H9 (cell line): ENCODE results near the gene CBLB. TPM values are rescaled to one million over a fixed set of nuclear protein-coding genes. Genes with fewer than 3 reads are reported as not detected.

ENCODE experiments used
- DNase-seq: peaks from one replicate; pipeline ENCODE4 v3.0.0-alpha.2; 2017
- H2AFZ ChIP-seq: one replicate; pipeline ENCODE4 v1.6.1; 2013; ENCODE audit warnings: mild to moderate bottlenecking, low read length, control low read depth, moderate library complexity
- H2AK5ac ChIP-seq: 2 replicates; pipeline ENCODE4 v1.6.1; 2013; ENCODE audit warnings: low read length, control low read depth, mixed read lengths; ENCODE audit not compliant: insufficient read length
- H2BK120ac ChIP-seq: one replicate; pipeline ENCODE4 v1.6.1; 2013; ENCODE audit warnings: low read depth, mild to moderate bottlenecking, low read length, control low read depth, inconsistent platforms; ENCODE audit not compliant: poor library complexity, severe bottlenecking
- H2BK12ac ChIP-seq: 2 replicates; pipeline ENCODE4 v1.6.1; 2013; ENCODE audit warnings: low read length, control low read depth, mixed read lengths, low read depth; ENCODE audit not compliant: insufficient read length
- H2BK15ac ChIP-seq: 2 replicates; pipeline ENCODE4 v1.6.1; 2013; ENCODE audit warnings: low read depth, low read length, control low read depth
- H2BK20ac ChIP-seq: one replicate; pipeline ENCODE4 v1.6.1; 2013; ENCODE audit warnings: low read depth, mild to moderate bottlenecking, low read length, control low read depth, inconsistent platforms; ENCODE audit not compliant: poor library complexity, severe bottlenecking
- H2BK5ac ChIP-seq: 2 replicates; pipeline ENCODE4 v1.6.1; 2013; ENCODE audit warnings: low read length, control low read depth, mixed read lengths; ENCODE audit not compliant: insufficient read length
- H3K14ac ChIP-seq: 2 replicates; pipeline ENCODE4 v1.6.1; 2013; ENCODE audit warnings: low read length, control low read depth; ENCODE audit not compliant: insufficient read depth
- H3K18ac ChIP-seq: 2 replicates; pipeline ENCODE4 v1.6.1; 2013; ENCODE audit warnings: low read depth, mild to moderate bottlenecking, mixed read lengths, low read length, control low read depth; ENCODE audit not compliant: insufficient read length
- H3K23ac ChIP-seq: 2 replicates; pipeline ENCODE4 v1.6.1; 2013; ENCODE audit warnings: low read length, control low read depth, mixed read lengths, low read depth; ENCODE audit not compliant: insufficient read length
- H3K23me2 ChIP-seq: 2 replicates; pipeline ENCODE4 v1.6.1; 2013; ENCODE audit warnings: low read depth, mild to moderate bottlenecking, mixed read lengths, low read length, control low read depth; ENCODE audit not compliant: insufficient read length, poor library complexity, severe bottlenecking
- H3K27ac ChIP-seq: 2 replicates; pipeline ENCODE4 v1.5.1; 2013; ENCODE audit warnings: low read length, control low read depth, mixed read lengths, low read depth; ENCODE audit not compliant: insufficient read length
- H3K27me3 ChIP-seq: 2 replicates; pipeline ENCODE4 v1.6.1; 2013; ENCODE audit warnings: low read length, control low read depth, inconsistent platforms; ENCODE audit not compliant: insufficient read depth
- H3K4ac ChIP-seq: 2 replicates; pipeline ENCODE4 v1.6.1; 2013; ENCODE audit warnings: low read depth, mild to moderate bottlenecking, control low read depth, inconsistent platforms, low read length, moderate library complexity
- H3K4me1 ChIP-seq: 2 replicates; pipeline ENCODE4 v1.6.1; 2013; ENCODE audit warnings: low read length, control low read depth, inconsistent platforms; ENCODE audit not compliant: insufficient read depth
- H3K4me2 ChIP-seq: 2 replicates; pipeline ENCODE4 v1.6.1; 2013; ENCODE audit warnings: low read length, control low read depth, mixed read lengths; ENCODE audit not compliant: insufficient read length, insufficient read depth
- H3K56ac ChIP-seq: 2 replicates; pipeline ENCODE4 v1.6.1; 2013; ENCODE audit warnings: low read depth, mild to moderate bottlenecking, mixed read lengths, low read length, control low read depth; ENCODE audit not compliant: insufficient read length
- H3K79me1 ChIP-seq: 2 replicates; pipeline ENCODE4 v1.6.1; 2013; ENCODE audit warnings: low read depth, mild to moderate bottlenecking, moderate library complexity, low read length, control low read depth, inconsistent platforms; ENCODE audit not compliant: insufficient read depth, poor library complexity, severe bottlenecking
- H3K79me2 ChIP-seq: 2 replicates; pipeline ENCODE4 v1.6.1; 2013; ENCODE audit warnings: low read length, control low read depth, inconsistent platforms; ENCODE audit not compliant: insufficient read depth
- H3K9ac ChIP-seq: 2 replicates; pipeline ENCODE4 v1.6.1; 2013; ENCODE audit warnings: low read length, control low read depth, mixed read lengths; ENCODE audit not compliant: insufficient read length; ENCODE audit errors: extremely low read depth
- H3K9me3 ChIP-seq: one replicate; pipeline ENCODE4 v1.6.1; 2013; ENCODE audit warnings: low read depth, low read length, inconsistent platforms; ENCODE audit not compliant: control insufficient read depth
- H3T11ph ChIP-seq: one replicate; pipeline ENCODE4 v1.6.1; 2013; ENCODE audit warnings: mild to moderate bottlenecking, low read length, control low read depth, inconsistent platforms
- H4K20me1 ChIP-seq: one replicate; pipeline ENCODE4 v1.6.1; 2013; ENCODE audit not compliant: control insufficient read depth, insufficient read length, insufficient read depth
- H4K5ac ChIP-seq: 2 replicates; pipeline ENCODE4 v1.6.1; 2013; ENCODE audit warnings: low read depth, mild to moderate bottlenecking, mixed read lengths, low read length, control low read depth; ENCODE audit not compliant: insufficient read length
- H4K8ac ChIP-seq: replicated peaks from 2 replicates; pipeline ENCODE4 v1.6.1; 2013; ENCODE audit warnings: low read length, control low read depth, mixed read lengths, low read depth; ENCODE audit not compliant: insufficient read length
- H4K91ac ChIP-seq: 2 replicates; pipeline ENCODE4 v1.6.1; 2013; ENCODE audit warnings: low read depth, mild to moderate bottlenecking, moderate library complexity, mixed read lengths, low read length, control low read depth; ENCODE audit not compliant: insufficient read length
- H3K27ac Mint-ChIP-seq, 3 experiments: 2 replicates in 2 of 3; 3 replicates in 1 of 3; pipeline ENCODE4 v1.8.0; 2020 to 2021; ENCODE audit warnings: mixed read lengths in 3 of 3, mild to moderate bottlenecking in 1 of 3, moderate library complexity in 1 of 3
- H3K27me3 Mint-ChIP-seq: 2 replicates; pipeline ENCODE4 v1.8.0; 2021; ENCODE audit warnings: low read depth, mild to moderate bottlenecking, moderate library complexity, mixed read lengths
- H3K36me3 Mint-ChIP-seq, 3 experiments: 2 replicates in 2 of 3; 3 replicates in 1 of 3; pipeline ENCODE4 v1.8.0; 2020 to 2021; ENCODE audit warnings: low read depth in 3 of 3, mixed read lengths in 3 of 3; ENCODE audit not compliant: insufficient read depth in 1 of 3
- H3K4me1 Mint-ChIP-seq, 2 experiments: 2 replicates each; pipeline ENCODE4 v1.8.0; 2020; ENCODE audit warnings: mixed read lengths in 2 of 2
- H3K4me3 Mint-ChIP-seq, 2 experiments: 2 replicates in 1 of 2; 3 replicates in 1 of 2; pipeline ENCODE4 v1.8.0; 2020 to 2021; ENCODE audit warnings: mild to moderate bottlenecking in 2 of 2, mixed read lengths in 2 of 2, moderate library complexity in 1 of 2
- H3K9me3 Mint-ChIP-seq, 2 experiments: 2 replicates in 1 of 2; 3 replicates in 1 of 2; pipeline ENCODE4 v1.8.0; 2020; ENCODE audit warnings: mild to moderate bottlenecking in 2 of 2, mixed read lengths in 2 of 2, moderate library complexity in 1 of 2
- CTCF ChIP-seq: fragments of 200-600 bp; sonication (generic); conservative IDR thresholded peaks from 3 replicates; pipeline ENCODE4 v1.8.0; 2021; ENCODE audit warnings: antibody characterized with exemption, mild to moderate bottlenecking
- WGBS: extraction: QIAGEN DNeasy Blood & Tissue Kit; methylation state at CpG from one replicate; pipeline ENCODE4 v1.1.7; 2013; ENCODE audit warnings: missing lambda C conversion rate, low lambda C conversion rate, mixed read lengths; ENCODE audit not compliant: insufficient read length; ENCODE audit errors: extremely low coverage; 5-methylcytosine and 5-hydroxymethylcytosine counted together
- long read RNA-seq: library from polyadenylated mRNA; unstranded; transcript quantifications from one replicate; pipeline ENCODE4 v2.0.0, GENCODE V29; 2020
- total RNA-seq: library from RNA; stranded (reverse); gene quantifications from 2 replicates; pipeline ENCODE4 v1.2.1, GENCODE V29; 2021

The CBLB gene
- 22.4 and 25.7 TPM in 2 replicates for total RNA-seq
- long read RNA-seq, full-length matches to known transcripts = 5 of 38 reads
- long read RNA-seq, partial matches to known transcripts = 9 of 38 reads
- long read RNA-seq, other reads (novel, unspliced or antisense) = 24 of 38 reads

DNA sequence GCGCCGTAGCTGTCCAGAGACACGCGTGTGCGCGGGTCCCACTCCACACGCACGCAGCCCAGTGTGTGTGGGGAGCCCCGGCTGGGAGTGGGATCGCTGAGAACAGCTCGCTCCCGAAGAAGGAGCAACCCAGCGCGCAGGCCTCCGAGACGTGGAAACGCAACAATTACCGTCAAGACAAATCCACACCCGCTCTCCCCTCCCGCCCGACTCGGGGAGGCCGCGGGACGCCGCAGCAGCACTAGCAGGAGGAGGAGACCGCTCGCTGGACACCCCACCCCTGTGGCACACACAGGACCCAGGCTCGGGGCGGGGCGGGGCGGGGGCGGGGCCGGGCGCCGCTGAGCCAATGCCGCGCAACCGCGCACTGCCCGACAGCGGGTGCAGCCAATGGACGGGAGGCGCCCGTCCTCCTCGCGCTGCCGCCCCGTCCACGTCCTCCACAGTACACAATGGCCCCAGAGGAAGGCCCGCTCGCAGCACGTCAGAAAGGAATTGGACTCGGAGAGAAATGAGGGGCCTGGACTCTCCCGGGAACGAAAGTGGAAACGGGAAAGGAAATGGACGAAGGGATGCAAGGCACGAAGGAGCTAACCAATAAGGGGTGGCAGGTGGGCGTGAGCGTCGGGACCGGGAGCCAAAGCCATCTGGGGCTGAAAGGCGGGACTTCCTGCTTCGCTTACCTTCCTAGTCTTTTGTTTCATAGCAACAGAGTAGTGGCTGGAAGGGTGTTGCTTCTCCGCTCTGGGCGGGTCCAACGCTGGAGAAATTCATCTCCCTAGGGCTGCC is at the start of gene CBLB:
Gene CBLB, minus strand, starts transcription at position 271 of the 789 bp plus-strand sequence. CDS start 1,435 bp downstream, outside the sequence.
- Histone ChIP-seq H3K18ac (peak within 1 kb of the TSS; percentile 64), H3K9ac (peak within 1 kb of the TSS; percentile 77), H2BK120ac (no peak within 1 kb of the TSS), H3K4me2 (peak within 1 kb of the TSS; percentile 89), H2AK5ac (no peak within 1 kb of the TSS), H3K27ac (peak within 1 kb of the TSS; percentile 21), H2BK15ac (no peak within 1 kb of the TSS), H3K27me3 (no peaks in the 10 kb centered on the region), H4K91ac (no peak within 1 kb of the TSS), H3K23ac (no peak within 1 kb of the TSS), H4K8ac (no peak within 1 kb of the TSS), H4K20me1 (no peaks in the 10 kb centered on the region), H3K79me2 (peaks cover 3% of the 10 kb centered on the region; the same call in 1 of the 2 replicates), H3K23me2 (peaks cover 8% of the 10 kb centered on the region), H3K4me1 (peaks cover 2% of the 10 kb centered on the region; the same call in 1 of the 2 replicates), H2BK20ac (no peak within 1 kb of the TSS), H2AFZ (peak within 1 kb of the TSS; percentile 68), H2BK5ac (no peak within 1 kb of the TSS), H3T11ph (no peak within 1 kb of the TSS), H3K9me3 (no peaks in the 10 kb centered on the region), H3K4ac (no peak within 1 kb of the TSS), H3K79me1 (no peaks in the 10 kb centered on the region), H4K5ac (no peak within 1 kb of the TSS), H3K56ac (no peak within 1 kb of the TSS), H3K14ac (peak within 1 kb of the TSS; percentile 85), H2BK12ac (no peak within 1 kb of the TSS)
- no peaks in the 10 kb centered on the region for H3K9me3 Mint-ChIP-seq
- DNase-seq = peak; percentile 95
- WGBS = no CpG with 5 or more reads among the region's 68 CpGs
- peaks cover 2 to 13% (median 3%) of the 10 kb centered on the region in 3 experiments; a peak in 5 of 7 replicates for H3K36me3 Mint-ChIP-seq
- H3K4me3 Mint-ChIP-seq = peak within 1 kb of the TSS; percentile 98
- H3K27me3 Mint-ChIP-seq = no peaks in the 10 kb centered on the region
- H3K4me1 Mint-ChIP-seq = peaks cover 26 to 34% of the 10 kb centered on the region in 2 experiments
- H3K27ac Mint-ChIP-seq = peak within 1 kb of the TSS; percentile 99
- TF ChIP-seq CTCF = no peak
